GM19351 (cell line): Measurements from ENCODE around the gene SUCO.

Source experiments
- ATAC-seq: cut with Tn5 transposase; IDR thresholded peaks from one replicate; pipeline ENCODE4 v1.9.1; 2021; ENCODE audit warnings: mild to moderate bottlenecking, moderate library complexity; ENCODE audit not compliant: unreplicated experiment

The SUCO gene

GRCh38 chr1:172641492-172641891 lies 108.5 kb downstream of the SUCO start:
- ATAC-seq: no peak

GRCh38 chr1:172642970-172643369 lies 110.0 kb downstream of the SUCO start:
- no peak for ATAC-seq

- ATAC-seq: no peak
These were observed 113.7 kb downstream of the SUCO start for GRCh38 chr1:172646653-172647052.

- no peak for ATAC-seq
These were observed 114.2 kb downstream of the SUCO start for GRCh38 chr1:172647110-172647564.

GRCh38 chr1:172647987-172648386 lies 115.0 kb downstream of the SUCO start:
- no peak for ATAC-seq

GRCh38 chr1:172650474-172651193 lies 117.7 kb downstream of the SUCO start:
- ATAC-seq: no peak

GRCh38 chr1:172653015-172653709 lies 120.2 kb downstream of the SUCO start:
- no peak for ATAC-seq

GRCh38 chr1:172654535-172654934 lies 121.6 kb downstream of the SUCO start:
- no peak for ATAC-seq

- no peak for ATAC-seq
These were observed 123.6 kb downstream of the SUCO start for GRCh38 chr1:172656576-172656975.

GRCh38 chr1:172657586-172657985 lies 124.6 kb downstream of the SUCO start:
- ATAC-seq: no peak

GRCh38 chr1:172658871-172659453 lies 126.0 kb downstream of the SUCO start, which contains the start of gene FASLG:
Gene FASLG (plus strand): TSS chr1:172659103. CDS start chr1:172659202, 99 bp downstream.
- no peak for ATAC-seq

GRCh38 chr1:172661107-172661506 lies 128.2 kb downstream of the SUCO start:
- no peak for ATAC-seq
